CD4-positive, alpha-beta T cell treated with Interferon alpha-2 for 1 hour (primary cell): Measurements from ENCODE around the gene SATB1.

Source experiments
- DNase-seq, 2 donors: peaks; one replicate each; pipeline ENCODE4 v3.0.0-alpha.2; 2020 to 2022

SATB1 gene

DNA sequence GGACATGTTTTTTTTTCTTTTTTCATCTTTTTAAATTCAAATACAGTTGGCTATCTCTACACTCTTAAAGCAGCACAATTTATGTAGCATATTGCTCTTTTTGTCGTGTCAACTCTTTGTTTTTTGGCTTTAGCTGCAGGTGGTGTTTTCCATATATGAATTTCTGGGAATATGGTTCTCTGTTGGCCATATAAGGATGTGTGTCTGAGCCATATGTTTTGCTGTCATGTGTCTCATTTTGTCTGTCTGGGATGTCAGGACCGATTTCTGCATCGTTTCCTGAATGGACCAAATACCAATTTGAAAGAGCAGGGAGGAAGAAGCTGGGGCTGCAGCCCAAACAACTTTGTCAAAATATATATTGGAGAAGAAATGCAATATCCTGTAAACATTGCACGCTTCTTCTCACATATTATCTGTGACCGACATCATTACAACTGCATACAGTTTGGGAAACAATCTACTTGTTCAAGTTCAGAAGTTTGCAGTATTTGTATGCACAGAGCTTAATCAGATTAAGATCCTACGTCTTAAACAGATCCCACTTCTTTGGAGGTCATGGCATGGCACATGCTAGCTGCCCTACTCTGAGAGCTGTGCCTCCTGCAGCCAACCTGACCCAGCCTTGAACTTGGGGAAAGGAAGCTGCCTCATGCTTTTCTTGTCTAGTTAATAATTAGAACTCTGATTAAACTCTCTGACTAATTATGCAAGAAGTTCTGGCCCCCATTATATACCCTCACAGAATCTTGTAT is 4.0 kb upstream of the SATB1 start:
- no peak for DNase-seq

DNA sequence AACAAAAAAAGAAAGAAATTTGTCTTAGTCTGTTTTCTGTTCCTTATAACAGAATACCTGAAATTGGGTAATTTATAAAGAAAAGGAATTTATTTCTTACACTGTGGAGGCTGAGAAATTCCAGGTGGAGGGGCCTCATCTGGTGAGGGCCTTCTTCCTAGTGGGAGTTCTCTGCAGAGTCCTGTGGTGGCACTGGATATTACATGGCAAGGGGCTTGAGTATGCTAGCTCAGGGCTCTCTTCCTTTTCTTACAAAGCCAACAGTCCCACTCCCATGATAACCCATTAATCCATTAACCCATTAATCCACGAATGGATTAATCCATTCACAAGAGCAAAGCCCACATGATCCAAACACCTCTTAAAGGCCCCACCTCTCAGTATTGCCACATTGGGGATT is 2.9 kb upstream of the SATB1 start:
- DNase-seq = no peak

DNA sequence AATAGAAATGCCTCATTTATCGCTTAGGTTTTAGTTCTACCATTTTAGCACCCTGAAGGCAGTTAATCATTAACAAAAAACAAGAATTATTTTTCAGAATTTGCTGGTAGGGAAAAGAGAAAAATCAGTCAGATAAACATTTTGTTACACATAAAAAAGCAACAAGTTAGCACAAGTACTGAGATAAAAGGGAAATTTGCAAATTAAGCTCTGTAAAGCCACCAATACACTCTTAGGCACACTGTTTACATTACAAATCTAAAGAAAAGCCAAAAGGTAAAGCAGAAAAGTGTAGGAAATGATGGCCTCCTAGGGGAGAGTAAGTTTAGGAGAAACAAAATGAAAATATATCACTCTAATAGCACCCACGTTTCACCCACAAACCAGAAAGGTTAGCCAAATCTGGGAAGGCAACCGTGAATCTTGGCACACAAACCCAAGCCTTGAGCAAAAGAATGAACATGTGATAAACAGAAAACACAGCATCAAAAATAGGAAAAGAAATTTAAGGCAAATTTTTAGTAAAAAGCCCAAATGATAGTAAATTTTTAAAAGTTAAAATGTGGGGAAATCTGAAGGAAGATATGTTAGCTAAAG is 1.6 kb upstream of the SATB1 start:
- peak in 1 of 2 donors; percentile 53 for DNase-seq

DNA sequence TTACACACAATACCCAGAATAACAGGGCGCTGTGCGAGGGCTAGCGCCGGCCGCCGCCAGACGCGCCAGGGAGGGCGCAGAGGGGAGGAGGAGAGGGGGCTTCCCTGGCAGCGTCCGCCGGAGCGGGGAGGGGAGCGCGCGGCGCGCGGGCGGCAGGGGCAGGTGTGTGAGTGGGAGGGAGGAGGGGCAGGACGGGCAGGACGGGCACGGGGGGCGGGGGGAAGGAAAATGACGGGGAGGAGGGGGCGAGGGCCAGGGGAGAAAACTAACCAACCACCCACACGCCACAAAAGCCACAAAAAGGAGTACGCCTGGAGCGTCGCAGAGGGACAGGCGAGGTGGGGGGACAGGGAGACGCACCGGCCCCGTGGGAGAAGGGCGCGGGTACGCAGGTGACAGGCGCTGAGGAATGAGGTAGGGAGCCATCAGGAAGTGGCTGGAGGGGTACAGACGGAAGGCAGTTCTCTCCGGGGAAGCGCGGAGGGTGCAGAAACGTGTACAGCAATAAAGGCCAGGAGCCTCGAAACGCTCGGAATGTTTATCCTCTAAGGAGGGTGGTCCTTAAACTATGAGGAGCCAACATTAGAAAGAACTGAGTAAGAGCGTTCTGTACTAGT is 610 bp upstream of the SATB1 start:
- peak; percentile 80 to 83 for DNase-seq

DNA sequence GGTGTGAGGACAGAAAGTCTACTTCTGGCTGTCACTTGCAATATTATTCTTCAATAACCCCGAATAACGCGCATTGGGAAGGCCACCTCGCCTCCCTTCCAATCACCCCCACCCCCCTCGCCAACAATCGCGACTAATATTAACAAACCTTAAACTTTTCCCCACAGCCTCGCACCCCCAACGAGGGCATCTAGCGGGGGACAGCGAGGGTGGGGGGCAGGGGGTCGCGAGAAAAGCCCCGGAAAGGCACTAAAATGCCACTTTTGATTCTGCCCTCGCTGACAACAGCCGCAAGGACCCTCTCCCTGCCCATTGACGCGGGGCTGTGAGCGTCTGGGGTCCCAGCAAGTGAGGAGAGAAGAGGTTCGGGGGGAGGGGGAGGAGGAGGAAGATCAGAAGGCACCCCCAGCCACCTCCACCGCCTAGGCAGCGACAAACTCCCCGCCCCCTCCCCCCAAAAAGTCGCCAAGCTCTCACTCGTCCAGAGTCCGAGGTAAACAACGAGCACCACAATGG is 868 bp downstream of the SATB1 start:
- DNase-seq = peak in 1 of 2 donors; percentile 12

DNA sequence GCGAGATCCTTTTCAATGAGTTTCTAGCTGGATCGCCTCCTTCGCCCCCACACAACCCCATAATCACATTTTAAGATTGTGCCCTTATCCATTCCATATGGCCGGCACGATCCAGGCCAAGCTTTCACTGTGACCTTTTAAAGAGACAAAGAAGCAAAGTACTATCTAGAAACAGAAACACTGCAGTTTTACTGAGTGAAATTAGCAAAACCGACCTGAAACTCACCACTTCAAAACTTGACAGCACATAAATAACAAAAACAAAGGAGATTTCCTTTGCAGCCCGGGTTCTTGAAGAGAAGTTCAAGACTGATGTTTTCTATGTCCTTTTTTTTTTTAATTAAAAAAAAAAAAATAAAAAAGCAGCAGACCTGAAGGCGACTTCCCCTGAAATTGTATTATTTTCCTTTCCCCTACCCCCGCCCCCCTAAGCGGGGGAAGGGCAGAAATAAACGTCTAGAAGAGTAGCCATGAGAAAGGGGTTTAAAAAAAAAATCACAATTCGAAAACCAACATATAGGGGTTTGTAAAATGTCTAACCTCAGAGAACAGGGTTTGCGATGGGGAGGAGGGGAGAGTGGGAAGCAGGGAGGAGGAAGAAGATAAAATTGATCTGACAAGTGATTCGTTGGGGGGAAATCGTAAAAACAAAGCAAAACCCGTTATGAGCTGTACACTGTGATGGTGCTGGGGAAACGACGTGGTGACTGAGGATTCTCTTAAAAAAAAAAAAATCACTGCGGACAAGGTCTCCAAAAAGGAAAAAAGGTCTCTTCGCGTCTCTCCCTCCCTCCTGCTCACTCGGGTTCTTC is 1.5 kb downstream of the SATB1 start:
- peak; percentile 24 to 51 for DNase-seq

DNA sequence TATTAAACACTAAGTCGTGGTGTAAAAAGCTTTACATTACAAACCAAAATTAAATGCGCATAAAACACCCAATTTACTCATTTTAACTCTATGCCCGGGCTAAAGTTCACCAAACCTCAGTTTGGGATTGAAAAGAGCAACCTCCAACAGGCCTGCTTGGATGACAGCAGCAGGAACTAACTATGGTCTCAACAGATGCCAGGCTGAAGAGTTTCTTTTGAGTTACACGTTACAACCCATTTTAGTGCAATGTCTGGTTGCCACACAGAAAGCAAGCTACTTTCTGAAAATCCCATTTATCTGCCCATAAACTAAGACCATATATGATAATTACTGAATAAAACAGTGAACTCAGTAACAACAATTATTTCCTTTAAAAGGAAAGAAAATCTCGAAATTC is 2.2 kb downstream of the SATB1 start:
- no peak for DNase-seq

DNA sequence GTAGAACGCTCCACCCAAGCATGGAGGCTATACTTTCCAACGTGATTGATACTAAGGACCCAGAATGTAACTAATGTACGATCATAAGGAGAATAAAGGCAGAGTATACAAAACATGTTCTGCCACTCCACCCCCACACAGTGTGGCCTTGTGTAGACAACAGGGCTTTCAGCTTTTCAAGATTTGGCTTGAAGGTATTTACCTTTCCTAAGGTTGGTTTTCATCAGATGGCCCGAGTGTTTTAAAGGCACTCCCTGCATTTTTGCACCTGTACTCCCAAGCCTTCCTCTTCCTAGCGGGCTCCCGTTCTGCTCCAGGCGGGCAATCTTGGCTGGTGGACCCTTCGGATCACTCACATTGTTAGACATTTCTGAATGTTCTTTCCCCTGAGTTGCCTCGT is 4.6 kb downstream of the SATB1 start:
- DNase-seq = no peak

DNA sequence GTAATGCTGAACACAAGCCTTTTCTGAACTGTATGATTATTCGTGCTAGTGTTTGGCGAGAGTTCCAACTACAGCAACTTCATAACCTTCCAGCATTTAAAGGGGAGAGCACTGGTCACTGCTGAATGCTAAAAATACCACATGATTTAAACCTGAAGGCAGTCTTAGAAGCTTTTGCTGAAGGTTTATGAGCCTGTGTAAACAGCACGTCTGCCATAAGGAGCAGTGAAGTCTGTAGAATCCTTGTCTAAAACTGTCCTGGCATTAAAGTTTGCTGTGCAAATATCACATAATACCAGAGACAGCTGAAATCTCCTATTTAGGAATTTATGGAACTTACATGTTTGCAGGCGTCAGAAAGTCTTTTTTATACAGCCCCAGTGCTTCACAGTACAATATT is 5.9 kb downstream of the SATB1 start:
- DNase-seq = no peak

DNA sequence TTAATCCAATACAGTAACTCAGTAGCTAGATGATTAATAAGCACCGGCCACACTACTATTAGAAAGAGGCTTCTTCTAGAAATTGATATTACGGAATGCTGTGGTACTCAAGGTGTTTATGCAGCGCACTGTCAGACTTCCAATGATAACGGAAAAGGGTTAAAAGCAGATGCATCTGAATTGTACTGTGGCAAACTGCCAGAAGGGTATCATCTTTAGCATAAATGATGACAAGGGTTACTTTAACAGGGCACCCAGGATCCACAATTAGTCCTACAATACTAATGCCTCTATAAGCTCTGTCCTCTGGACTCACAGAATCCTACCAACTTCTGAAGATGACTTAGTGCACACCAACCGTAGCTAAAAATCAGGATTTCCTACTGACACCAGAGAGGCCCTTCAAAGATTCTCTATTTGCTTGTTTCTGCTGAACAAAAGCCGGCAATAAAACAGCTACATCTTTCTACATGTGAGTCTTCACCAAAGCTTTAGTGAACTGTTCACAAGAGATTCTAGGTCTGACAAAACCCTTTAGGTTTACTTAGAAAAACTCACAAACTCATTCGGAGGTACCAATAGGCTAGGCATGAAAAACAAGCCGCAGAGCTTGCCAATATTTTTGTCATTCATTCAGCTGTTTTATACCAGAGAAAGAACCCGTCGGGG is 7.1 kb downstream of the SATB1 start:
- DNase-seq = no peak

DNA sequence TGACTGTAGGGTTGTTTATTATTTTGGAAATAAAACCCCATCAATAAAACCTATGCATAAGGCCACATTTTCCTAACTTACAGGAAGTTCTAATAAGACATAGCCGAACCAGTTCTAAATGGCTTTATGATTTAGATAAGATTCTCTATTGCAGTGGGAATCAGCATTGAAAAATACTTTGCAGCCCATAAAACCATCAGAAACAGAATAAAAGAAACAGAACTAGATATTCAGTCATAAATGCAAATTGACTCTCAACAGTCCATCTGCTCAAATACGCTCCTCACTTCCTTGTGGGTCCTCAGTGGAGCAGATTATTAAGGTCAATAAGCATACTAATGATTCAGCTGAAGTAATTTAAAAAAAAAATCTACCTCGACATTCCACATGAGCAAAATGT is 8.8 kb downstream of the SATB1 start:
- DNase-seq = no peak

DNA sequence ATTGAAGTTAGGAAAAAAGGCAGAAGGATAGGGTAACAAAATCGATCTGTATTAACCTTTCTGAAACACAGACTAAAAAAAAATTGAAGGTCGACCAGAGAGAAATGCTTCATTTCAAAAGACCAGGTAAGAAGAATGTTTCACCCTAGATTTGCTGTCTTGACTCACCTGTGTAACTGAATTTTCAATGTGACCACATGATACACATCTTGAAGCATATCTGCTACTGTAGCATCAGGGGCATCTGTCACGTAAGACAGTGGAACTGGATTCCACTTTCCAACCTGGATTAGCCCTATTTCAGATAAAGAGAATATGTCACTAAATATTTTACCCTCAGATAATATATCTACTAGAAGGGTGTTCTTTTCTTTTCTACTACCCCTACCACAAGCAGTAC is 9.3 kb downstream of the SATB1 start:
- DNase-seq = no peak

DNA sequence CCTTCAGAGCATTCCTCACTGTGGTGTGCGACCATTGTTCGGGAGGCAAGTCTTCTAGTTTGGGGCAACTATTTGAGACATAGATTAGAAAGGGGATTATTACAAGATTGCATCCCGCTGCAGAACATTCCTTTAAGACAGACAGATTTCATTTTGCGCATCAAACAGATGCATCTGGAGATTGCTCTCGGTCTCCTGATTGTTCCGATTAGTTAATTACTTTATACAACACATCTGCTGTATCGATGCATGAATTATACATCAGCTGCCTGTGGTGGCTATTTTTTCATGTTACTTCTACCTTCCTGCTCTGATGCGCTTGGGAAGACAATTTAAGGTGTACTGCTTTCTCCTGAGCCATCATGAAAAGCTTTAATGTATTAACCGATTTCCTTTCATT is 10.0 kb downstream of the SATB1 start:
- no peak for DNase-seq

DNA sequence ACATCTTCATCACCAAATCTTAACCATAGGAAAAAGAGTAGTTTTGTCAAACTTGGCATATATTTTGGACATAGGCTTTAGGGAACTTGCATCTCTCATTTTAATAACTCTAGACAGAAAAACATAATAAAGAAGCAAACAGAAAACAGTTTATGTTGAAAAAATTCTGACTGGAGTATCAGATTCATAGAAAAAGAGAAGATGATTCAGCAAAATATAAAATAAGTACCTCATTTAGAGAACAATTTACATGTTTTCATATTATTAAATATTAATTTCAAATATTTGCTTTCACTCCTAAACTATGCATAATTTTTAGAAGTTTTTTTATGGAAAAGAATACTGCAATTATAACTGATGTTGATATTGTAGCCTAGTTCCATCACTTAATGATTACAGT is 12.5 kb downstream of the SATB1 start:
- DNase-seq = no peak

DNA sequence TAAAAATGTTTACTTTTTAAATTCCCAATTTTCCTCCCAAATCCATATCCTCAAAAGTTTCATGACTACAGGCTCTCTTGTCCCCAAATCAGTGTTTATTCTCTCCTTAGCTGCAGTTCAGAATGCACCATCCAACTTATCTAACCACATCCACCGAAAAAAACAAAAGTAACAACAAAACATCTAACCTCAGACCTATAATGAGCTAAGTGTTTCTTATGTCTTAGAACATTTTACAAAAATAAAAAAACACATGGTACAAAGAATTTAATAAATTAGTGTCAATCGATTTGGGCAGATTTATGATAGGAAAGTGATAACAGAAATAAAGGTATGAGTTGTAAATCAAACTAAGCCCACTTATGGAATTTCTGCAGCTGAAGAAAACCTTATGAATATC is 13.6 kb downstream of the SATB1 start:
- DNase-seq = no peak

DNA sequence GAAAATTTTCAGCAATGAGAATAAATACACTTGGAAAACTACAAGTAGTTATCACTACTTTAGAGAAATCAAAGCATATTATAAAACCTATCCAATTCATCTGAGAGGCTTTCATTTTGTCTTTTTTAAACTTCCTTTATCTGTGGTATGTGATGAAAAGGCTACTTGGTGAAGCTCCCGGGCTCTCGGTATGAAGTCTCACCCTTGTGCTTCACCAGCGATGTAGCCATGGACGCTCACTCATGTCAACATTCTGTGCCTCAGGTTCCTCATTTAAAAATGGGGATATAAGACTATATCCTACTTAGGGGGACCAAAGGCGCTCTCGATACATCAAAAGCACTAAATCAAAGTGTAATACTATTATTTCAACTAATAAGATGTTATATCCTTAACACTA is 14.9 kb downstream of the SATB1 start:
- DNase-seq = no peak

DNA sequence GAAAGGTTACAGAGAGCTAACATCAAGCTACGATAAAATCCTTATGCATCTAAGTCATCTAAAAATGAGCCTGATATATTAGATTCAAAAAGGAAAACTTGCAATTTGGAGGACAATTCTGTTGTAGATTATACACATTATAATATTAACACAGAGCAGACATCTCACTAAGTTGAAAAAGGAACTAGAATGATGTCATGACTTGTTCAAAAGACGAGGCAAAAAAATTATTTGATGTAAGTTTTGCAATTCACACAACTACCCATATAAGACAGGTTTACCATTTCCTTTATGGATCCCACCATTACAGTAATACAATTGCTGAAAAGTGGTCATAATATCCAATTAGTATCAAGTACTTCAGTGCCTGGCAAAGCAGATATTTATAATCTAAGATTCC is 15.9 kb downstream of the SATB1 start:
- DNase-seq = no peak

DNA sequence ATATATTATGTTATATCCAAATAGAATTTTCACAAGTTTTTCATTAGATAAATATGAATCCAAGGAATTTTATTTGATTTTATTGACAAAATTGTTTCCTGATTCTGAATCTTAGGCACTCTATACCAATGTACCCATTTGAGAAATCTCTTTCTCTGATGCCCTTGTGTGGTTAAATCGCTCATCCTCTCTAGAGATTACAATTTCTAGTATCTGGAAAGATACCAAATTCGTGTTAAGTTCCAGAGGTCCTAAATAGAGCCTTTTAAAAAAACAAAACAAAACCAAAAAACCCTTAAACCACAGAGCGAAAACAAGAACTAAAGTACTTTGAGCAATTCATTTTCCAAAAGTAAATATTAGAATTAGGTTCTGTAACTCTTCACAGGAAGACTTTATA is 20.0 kb downstream of the SATB1 start:
- DNase-seq = no peak

DNA sequence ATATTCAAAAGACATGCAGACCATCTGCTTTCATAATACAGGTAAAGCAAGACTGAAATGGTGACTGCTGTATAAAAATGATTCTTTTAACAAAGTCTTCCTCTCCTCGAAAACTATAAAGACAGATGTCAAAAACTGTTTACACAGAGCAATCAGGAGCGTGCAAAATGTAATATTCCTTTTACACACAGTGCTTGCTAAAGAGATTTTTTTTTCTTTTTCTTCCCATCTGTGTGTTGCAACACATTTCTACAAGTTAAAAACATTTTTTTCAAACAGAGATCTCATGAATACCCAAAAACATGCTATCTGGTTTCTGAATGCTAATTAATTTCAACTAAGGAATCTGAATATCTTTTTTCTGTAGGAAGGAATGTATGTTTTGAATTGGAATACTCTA is 22.1 kb downstream of the SATB1 start:
- no peak for DNase-seq

DNA sequence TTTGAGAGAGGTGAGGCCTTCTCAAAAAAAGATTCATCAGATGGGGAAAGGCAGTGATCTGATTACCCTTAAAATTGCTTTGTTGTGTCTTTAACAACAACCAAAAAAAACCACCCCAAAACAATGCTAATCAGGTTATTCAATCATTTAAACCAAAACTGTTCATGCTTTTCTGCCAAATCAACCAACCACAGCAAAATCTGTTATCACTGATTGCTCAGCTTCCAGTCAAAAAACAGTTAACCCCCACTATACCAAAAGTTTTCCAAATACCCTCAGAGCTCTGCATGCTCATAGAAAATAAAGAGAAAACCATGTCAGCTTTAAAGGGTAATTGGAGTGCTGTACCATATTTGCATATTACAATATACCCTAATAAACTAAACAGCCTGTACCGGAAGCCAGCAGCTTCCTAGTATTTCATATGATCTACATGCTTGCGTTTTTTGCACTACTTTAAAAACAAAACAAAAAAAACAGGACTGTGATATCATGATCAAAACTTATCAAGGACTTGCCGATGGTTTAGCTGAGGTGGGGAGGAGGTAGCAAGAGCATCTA is 22.8 kb downstream of the SATB1 start:
- DNase-seq = peak in 1 of 2 donors; percentile 33

DNA sequence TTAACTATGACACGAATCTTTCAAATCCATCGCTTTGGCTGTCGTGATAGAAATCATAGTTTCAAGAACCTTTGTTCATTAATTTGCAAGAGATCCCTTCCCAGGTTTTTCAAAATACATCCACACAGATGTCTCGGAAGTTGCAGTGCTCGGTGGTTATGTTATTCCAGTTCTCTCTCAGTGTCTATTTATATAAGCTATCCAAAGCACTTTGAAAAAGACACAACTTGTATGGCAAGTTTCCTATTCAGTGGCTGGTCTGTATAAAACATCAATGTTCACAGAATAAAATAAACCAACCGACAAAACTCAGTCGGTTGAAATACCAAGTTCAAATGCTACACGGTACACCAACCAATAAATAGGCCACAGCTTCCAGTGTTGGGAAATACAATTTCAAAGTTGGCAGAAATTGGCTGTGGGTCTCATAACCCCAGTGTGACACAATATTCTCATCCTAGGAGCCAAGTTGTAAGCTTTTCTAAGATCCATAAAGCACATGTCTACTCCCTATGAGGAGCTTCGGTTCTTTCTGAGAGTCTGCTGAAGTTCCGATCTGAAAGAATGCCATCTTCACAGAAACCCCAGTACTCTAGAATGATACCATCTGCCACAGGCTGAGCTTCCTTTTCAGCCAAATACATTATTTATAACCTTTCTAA is 23.7 kb downstream of the SATB1 start:
- no peak for DNase-seq

DNA sequence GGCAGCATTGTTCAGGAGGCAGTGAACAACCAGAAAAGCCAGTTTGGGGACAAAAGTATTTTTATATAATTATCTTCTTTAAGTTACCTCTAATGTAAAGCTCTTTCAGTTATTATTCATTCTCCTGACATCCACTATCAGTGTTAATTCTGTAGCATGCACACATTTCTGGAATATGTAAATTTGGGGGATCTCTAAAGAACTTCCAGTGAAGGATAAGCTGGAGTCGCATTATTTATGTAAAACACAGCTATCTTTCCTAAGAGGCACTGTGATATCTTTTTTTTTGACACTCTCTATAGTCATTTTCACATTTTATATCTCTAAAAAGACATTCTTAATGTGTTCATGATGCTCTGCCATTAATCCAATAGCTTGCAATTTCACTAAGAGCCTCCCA is 26.7 kb downstream of the SATB1 start:
- no peak for DNase-seq
